ENCODE data around the gene STK33.

Gene STK33

DNA sequence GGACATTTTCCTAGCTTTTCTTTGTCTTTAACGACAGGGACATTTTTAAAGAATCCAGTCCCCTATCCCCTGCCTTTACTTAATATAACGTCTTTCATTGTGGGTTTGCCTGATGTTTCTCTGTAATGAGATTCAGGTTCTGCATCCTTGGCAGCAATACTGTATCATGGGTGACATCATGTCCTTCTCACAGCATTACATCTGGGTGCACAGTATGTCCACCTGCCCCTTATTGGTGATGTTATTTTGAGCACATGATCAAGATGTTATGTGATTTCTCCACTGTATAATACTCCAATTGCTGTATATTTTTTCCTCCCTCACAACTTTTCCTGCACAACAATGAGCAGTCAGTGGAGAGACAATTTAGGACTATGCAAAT is 9.7 kb upstream of the STK33 start:
- no peak for DNase-seq (ENCODE audit: low read depth)

DNA sequence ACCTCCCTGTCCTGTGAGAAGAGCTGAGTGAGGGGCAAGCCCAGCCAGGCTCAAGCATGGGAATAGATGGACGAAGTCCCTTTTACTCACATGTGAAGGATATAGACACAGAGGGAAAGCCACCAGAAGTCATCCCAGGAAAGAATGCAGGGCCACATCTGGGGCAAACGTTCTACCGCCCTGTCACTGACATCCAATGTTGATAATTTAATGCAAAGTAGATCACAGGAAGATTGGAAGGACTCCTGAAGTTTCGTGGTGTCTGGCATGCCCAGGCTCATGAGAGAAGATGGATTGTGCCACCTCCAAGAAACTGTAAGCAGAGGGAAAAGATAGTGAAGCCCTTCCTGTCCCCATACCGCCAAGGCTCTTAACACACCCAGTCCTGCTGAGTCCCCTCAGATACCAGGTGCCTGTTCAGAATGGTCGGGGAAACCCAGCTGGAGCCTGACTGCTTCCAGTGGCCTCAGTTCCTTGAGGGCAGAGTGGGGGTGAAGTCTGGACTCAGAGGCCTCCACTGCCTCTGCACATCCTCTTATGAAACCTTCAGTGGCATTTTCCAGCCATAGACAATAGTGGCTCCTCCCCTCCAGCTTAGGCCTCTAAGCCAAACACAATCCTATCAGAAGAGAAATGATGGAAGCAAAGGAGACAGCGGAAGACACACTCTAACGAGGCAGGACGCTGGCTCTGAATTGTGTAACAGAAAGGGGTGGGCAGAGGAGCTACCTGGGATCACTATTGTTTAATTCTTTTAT is 7.5 kb upstream of the STK33 start:
- DNase-seq (ENCODE audit: low read depth), result peak; percentile 15

DNA sequence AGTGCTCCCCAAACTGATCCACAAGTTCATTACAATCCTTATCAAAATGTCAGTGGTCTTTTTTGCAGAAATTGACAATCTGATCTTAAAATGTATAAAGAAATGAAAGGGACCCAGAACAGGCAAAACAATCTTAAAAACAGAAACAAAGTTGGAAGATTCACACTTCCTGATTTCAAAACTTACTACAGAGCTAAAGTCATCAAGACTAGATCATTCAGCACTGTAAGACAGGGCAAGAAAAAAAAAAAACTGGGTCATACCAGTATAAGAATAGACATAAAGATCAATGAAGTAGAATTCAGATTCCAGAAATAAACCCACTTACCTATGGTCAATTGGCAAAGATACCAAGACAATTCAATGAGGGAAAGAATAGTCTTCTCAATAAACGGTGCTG is 4.5 kb upstream of the STK33 start:
- no peak for DNase-seq (ENCODE audit: low read depth)

DNA sequence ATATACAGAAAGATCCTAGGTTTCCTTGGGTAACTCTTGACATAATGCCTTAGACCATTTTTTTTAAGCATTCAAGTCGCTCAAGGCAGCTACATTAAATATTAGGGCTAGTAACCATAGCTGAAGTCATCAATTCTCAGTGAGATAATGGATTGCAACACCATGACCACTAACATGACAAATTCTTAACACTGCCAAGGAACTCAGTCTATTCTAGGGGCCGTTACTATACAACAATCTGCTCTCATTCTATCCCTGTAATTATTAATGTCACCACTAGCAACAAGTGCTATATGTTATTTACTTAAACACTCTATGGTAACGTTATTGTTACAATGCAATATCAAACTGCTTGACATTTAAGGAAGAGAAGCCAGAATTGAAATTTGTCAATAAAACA is 3.2 kb upstream of the STK33 start:
- peak; percentile 79 for DNase-seq (ENCODE audit: low read depth)

DNA sequence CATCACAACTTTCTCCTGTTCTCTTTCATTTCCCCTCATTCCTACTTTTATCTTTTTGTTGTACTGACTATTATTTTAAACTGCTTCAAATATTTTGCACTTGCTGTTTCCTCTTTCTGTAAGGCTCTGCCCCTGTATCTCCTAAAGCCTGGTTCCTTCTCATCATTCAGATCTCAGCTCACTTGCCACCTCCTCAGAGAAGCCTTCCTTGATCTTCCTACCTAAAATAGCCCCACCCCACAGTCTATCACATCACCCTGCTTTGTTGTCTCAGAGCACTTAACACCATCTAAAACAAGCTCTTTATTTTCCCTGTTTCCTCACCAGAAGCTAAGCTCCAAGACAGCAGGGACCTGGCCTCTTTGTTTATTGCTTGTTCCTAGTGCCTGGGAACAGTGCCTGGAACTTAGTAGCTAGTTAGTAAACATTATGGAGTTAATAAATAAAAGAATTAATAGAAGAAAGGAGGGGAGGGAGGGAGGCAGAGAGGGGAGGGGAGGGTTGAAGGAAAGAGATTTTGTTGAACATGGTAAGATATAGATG is 2.5 kb upstream of the STK33 start:
- no peak for DNase-seq (ENCODE audit: low read depth)

DNA sequence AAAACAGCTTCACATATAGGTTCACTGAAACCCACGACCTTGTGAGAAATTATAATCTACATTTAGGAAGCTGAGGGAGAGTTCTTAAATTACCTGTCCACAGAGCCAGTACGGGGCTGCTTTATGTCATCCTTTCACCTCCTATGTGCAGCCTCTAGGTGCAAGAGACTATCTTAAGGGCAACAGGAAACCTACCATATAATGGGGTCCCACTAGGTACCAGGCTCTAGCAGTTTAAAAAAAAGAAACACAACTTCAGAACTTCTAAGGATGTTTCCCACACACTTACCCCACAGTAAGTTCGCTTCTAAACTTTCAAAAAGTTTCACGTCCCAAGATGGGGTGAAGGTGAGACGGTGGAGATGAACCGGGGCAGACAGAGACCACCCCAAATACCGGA is 573 bp downstream of the STK33 start:
- DNase-seq (ENCODE audit: low read depth), result no peak

DNA sequence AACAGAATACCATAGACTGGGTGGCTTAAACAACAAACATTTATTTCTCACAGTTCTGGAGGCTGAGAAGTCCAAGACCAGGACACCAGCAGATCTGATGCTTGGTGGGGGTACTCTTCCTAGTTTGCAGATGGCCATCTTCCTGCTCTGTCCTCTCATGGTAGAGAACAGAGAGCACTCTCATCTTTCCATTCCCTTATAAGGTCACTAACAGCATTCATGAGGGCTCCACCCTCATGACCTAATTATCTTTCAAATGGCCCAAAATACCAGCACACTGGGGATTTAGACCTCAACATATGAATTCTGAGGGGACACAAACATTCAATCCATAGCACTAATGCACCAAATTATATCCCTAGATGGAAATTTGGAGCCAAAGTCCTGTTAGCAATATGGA is 6.1 kb downstream of the STK33 start:
- no peak for DNase-seq (ENCODE audit: low read depth)

DNA sequence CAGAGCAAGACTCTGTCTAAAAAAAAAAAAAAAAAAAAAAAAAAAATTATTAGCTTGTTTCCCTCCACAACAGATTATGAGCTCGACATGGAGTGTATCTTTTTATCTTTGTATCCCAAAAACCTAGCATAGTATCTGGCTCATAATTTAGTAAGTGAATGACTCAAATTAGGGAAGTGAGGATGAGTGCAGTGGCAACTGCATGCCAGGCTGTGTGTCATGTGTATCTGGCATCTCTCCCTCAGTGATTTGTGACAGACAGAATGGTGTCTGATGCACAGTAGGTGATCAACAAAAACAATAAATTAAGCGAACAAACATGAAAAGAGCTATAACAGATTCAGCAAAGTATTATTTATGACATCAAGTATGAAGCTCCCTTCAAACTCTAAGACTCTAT is 7.2 kb downstream of the STK33 start:
- DNase-seq (ENCODE audit: low read depth), result no peak

DNA sequence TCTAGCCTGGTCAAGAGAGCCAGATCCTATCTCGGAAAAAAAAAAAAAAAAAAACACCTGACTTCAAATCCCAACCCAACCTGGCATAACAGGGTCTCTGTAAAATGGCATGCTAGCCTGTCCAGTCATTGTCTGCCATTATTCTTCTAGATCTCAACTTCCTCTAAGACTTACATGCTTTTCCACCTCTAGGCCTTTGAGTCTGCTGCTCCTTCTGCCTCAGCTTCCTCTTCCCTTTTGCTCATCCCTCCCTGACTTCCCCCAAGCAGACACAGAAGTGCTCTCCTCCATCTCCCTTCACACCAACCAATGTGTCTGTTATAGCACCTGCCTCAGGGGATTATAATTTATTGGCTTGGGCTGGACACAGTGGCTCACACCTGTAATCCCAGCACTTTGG is 7.8 kb downstream of the STK33 start:
- no peak for DNase-seq (ENCODE audit: low read depth)

DNA sequence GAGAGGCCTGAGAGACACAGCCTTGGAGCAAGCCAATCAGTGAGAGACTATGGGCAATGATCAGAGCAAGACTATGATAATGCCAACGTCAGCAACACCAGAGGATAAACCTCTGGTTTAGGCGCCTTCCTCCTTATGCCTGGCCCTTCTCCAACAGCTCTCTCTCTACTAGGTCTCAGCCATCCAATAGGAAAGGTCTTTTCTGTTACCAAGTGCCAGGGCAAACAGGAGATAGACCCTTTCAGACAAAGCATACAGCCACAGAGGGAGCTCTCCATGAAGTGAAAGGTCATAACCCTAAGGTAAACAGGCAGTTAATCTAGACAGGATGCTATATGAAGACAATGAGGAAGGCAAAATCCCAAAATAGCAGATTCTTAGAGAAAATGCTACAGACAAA is 9.5 kb downstream of the STK33 start:
- DNase-seq (ENCODE audit: low read depth), result no peak

DNA sequence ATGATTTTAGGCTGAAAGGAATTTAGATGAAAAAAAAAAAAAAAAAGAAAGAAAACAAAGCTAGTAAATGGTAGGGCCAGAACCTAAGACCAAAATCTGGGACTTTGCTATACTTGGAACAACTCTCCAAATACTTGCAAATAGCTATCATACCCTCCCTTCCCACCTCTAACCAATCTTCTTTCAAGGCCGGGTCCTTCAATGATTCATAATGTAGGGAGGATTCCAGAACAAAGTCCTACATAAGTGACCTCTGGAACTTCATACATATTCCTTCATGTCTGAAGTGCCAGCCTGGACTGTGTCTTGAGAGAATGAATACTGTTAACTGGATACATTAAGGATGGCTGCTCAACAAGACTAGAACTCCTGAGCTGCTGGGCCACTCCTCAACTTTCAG is 9.9 kb downstream of the STK33 start:
- peak; percentile 32 for DNase-seq (ENCODE audit: low read depth)

DNA sequence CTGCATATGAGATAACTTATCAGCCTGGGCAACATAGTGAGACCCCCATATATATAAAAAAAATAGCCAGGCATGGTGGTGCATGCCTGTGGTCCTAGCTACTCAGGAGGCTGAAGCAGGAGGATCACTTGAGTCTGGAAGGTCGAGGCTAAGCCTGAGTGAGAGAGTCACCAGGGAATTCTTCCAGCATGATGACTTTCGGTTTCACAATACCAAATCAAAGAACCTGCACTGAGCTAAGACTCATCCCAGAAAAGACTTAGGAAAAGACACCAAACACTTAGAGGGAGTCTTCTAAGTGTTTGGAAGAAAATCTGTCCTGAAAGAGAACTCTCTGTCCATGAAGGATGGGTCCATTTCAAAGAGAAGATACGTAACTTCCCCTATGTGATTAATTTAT is 12.7 kb downstream of the STK33 start:
- DNase-seq (ENCODE audit: low read depth), result peak; percentile 7

DNA sequence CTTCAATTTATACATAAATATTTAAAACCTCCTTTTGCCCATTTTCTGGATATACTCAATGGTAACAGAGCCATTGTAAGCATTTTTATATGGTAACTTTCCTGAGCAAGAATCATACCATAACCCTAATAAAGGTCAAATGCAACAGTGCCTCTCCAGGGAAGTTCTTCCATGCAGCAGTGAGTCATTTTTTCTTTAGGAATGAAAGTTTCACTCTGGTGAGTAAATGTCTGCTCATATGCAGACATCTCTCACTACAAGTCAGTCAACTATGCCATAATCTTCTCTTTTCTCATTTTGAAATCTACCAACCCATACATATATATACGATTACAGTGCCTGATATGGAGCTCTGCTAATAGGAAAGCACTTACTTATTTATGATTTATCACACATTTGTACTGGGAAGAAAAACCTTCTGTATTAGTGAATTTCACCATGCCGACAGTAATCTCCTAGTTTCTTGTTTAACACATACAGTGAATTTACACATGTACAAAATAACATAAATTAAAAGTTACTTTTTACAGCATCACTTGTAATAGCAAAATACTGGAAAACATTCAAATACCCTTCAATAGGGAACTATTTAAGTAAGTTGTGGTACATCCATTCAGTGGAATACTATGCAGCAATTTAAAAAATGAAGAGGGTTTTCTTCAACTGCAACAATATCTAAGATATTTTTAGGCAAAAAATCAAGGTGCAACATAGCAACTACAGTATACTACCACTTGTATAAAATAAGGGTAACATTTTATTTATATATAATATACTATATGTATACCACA is 16.0 kb downstream of the STK33 start:
- peak; percentile 32 for DNase-seq (ENCODE audit: low read depth)

DNA sequence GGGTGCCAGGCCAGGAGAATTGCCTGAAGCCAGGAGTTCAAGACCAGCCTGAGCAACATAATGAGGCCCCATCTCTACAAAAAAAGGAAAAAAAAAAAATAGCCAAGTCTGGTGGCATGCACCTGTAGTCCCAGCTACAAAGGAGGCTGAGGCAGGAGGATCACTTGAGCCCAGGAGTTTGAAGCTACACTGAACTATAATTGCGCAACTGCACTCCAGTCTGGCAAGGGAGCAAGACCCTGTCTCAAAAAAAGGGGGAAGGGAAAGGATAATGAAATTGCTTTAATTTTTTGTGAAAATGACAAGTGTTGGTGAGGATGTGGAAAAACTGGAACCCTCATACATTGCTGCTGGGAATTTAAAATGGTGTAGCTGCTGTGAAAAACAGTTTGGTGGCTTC is 19.2 kb downstream of the STK33 start:
- DNase-seq (ENCODE audit: low read depth), result no peak

DNA sequence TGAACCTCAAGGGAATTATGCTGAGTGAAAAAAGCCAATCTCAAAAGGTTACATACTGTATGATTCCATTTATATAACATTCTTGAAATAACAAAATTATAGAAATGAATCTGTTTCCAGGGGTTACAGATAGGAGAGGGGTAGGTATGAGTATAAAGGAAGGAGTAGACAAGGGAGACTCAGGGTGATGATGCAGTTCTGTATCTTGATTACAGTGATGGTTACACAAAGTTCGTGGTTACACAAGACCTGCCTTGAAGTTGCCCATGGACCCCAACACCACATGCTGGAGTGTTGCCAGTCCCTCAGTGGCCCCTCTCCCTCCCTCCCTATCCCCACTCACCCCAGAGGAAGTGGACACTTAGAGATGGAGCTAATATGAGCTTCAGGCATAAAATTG is 20.3 kb downstream of the STK33 start:
- no peak for DNase-seq (ENCODE audit: low read depth)

DNA sequence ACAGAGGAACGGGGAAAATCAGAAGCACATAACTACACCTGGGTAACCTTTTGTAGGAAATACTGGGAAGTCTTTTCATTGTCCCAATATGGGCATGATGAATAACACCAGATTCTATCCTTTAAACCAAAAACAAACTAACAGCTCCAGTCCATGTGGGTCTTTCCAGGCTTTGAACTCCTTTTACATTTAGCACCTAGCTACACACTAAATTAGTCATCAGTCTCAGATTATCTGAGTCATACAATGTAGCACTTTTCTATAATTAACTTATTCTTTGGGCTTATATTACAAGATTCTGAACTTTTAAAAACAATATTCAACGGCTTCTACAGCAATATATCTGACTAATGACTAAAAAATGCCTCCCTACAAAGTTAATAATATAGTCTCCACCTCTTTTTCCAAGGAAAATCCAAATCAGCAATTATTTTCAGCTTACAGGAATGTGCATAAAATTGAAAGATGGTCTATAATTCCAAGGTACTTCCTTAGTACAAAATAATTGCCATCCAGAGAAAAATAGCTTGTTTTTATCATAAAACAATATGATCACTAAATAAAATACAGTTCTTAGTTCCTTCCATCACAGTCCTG is 26.3 kb downstream of the STK33 start:
- peak; percentile 35 for DNase-seq (ENCODE audit: low read depth)

DNA sequence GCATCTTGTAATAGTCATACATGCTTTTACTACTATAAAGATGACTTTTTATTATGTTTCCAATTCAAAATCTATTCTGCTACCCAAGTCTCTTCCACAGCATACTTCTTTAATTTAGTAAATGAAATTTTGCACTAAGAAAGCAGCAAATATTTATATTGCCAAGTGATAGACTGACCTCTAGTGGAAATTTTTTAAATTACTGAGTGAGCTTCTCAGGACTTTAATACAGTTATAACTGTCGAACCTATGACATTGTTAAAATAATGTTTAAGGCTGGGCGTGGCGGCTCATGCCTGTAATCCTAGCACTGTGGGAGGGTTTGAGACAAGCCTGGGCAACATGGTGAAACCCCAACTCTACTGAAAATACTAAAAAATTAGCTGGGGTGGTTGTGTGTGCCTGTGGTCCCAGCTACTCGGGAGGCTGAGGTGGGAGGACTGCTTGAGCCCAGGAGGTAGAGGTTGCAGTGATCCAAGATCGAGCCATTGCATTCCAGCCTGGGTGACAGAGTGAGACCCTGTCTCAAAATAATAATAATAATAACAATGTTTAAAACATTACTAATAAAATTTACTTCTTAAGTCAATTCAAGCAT is 27.3 kb downstream of the STK33 start:
- DNase-seq (ENCODE audit: low read depth), result peak; percentile 46

DNA sequence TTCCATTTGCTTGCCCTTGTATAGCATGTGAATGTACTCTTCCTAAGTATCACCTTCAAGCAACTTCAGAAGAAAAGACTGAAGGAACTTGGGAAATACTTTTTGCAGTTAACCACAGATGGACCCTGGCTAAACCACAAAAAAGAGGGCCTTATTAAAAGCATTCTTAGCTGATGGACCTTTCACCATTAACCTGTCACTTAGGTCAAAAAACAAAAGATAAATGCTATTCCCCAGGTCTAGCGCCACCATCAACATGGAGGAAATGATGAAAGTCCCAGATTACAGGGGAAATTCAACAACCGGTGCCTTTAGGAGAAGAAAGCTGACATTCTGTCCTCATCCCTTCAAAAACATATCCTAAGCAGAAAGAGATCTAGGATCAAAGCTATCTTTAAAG is 29.5 kb downstream of the STK33 start:
- DNase-seq (ENCODE audit: low read depth), result no peak

DNA sequence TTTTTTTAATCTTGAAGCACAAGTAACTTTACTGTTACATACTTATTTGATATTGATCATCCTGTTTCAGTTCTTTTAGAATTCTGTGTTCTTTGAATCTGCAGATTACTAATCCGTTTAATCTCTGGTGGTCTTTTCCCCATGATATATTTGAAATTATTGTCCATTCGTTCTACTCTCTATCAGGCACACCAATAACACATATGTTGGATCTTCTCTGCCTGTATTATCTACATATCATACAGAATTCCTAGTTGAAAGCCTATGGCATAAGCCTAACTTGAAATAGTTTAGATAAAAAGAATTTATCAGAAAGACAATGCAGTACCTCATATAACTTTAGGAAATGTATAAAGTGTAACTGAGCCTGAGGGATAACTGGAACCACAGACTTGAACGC is 32.6 kb downstream of the STK33 start:
- no peak for DNase-seq (ENCODE audit: low read depth)

DNA sequence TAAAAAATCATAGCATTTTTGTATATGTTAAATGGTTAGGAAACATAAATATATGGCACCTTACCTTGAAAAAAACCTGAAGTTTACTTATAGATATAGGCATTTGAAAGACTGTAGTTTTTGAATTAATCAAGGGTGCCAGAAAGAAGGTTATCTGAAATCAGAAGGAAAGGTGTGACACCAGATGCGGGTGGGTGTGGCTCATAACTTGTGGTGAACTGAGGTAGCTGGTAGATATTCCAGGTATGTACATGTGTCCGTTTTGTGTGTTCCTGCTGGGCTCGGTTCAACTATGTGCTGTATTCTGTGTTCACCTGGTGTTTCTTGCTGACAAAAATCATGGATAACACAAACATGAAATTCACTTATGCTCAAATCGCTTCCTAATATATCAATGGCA is 35.6 kb downstream of the STK33 start:
- no peak for DNase-seq (ENCODE audit: low read depth)

DNA sequence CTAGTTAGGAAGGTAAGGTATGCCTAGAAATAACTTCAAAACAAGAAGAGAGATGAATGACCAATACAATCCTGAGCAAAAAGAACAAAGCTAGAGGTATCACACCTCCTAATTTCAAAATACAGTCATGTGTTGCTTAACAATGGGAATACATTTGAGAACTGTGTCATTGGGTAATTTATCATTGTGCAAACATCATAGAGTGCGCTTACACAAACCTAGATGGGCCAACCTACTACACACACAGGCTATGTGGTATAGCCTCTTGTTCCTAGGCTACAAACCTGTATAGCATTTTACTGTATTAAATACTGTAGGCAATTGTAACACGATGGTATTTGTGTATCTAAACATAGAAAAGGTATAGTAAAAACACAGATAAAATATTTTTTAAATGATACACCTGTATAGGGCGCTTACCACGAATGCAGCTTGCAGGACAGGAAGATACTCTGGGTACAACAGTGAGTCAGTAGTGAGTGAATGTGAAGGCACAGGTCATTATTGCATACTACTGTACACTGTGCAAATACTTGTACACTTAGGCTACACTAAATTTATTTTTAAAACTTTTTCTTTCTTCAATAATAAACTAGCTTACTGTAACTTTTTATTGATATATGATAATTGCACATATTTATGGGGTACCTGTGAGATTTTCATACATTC is 48.2 kb downstream of the STK33 start:
- DNase-seq (ENCODE audit: low read depth), result no peak

DNA sequence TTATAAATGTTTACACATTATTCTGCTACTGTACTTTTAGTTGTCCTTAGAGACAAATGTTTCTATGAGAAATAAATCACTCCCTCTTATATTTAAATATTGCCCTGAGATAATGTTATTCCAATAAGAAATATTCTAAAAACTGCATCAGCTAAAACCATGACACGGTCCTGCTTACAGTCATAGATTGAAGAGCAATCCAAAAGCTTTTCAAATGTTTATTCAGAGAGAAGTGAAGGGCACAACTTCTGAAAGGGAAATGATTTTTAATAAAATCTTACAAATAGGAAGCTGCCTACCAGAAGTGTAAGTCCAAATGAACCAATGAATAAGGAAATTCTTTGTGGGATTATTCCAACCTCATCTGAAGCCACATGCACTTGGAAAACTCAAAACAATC is 49.2 kb downstream of the STK33 start:
- DNase-seq (ENCODE audit: low read depth), result no peak
